Measurements from ENCODE around the gene ZDHHC11B.

Gene ZDHHC11B

GRCh38 chr5:660491-661030, 124.0 kb downstream of the ZDHHC11B start:
- no peaks in the 10 kb centered on the region for H3K79me2 ChIP-seq (ENCODE audit: low read length)
- H3K27ac ChIP-seq (ENCODE audit: low read length), result no peak overlapping the region
- H4K20me1 ChIP-seq (ENCODE audit: insufficient read depth, low read length), result no peaks in the 10 kb centered on the region
- H2AFZ ChIP-seq (ENCODE audit: low read depth, low read length), result no peak overlapping the region
- H3K4me3 ChIP-seq (ENCODE audit: low read length), result no peak overlapping the region
- TF ChIP-seq, protein P1, sequence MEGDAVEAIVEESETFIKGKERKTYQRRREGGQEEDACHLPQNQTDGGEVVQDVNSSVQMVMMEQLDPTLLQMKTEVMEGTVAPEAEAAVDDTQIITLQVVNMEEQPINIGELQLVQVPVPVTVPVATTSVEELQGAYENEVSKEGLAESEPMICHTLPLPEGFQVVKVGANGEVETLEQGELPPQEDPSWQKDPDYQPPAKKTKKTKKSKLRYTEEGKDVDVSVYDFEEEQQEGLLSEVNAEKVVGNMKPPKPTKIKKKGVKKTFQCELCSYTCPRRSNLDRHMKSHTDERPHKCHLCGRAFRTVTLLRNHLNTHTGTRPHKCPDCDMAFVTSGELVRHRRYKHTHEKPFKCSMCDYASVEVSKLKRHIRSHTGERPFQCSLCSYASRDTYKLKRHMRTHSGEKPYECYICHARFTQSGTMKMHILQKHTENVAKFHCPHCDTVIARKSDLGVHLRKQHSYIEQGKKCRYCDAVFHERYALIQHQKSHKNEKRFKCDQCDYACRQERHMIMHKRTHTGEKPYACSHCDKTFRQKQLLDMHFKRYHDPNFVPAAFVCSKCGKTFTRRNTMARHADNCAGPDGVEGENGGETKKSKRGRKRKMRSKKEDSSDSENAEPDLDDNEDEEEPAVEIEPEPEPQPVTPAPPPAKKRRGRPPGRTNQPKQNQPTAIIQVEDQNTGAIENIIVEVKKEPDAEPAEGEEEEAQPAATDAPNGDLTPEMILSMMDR (IDR thresholded peaks at IDR 0.05; ENCODE audit: low read depth, low read length), result no peak
- no peak for TF ChIP-seq EZH2phosphoT487 (IDR thresholded peaks at IDR 0.05; ENCODE audit: low read depth)
- H3K9ac ChIP-seq (ENCODE audit: low read length), result no peak overlapping the region
- no peaks in the 10 kb centered on the region for H3K4me1 ChIP-seq (ENCODE audit: low read length)
- H3K4me2 ChIP-seq (ENCODE audit: low read length), result no peak overlapping the region
- no peaks in the 10 kb centered on the region for H3K27me3 ChIP-seq (ENCODE audit: low read depth, low read length)
- no peaks in the 10 kb centered on the region for H3K9me3 ChIP-seq (ENCODE audit: insufficient read depth, low read length)
- H3K36me3 ChIP-seq (replicated peaks; ENCODE audit: low read depth, low read length), result peaks cover 20% of the 10 kb centered on the region

Data from OCI-LY3 (cell line).